ENCODE measurements around the gene WDR53. TPM values are rescaled to one million over a fixed set of nuclear protein-coding genes. Genes with fewer than 3 reads are reported as not detected.

WDR53 gene
- total and polyA plus RNA-seq, 4 donors, result 2.7 to 4.5 (median 3.5) TPM

DNA sequence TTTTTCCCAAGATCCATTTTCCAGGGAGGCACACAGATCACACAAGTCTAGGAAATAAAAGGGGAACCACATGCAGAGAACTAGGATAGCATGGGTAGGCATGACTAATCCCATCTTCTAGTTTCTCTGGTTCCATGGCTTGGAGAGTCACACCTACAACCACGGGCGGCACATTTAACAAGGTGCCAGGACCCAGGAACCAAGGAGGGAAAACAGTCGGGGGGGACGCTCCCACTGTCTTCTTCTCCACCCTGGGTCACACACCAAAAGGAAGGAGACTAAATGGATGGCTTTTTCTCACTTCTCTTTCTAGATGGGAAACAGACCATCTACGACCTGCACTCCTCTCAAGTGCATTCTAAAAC lies 48.7 kb downstream of the WDR53 start:
- H3K4me3 ChIP-seq (ENCODE audit: low read depth in 1 of 3, low read length in 3 of 3), result no peak overlapping the region
- H3K9ac ChIP-seq (ENCODE audit: low read depth in 1 of 2, low read length in 2 of 2), result no peak overlapping the region
- H3K9me3 ChIP-seq (ENCODE audit: control insufficient read depth in 4 of 4, low read length in 3 of 4), result peaks cover 15 to 43% (median 30%) of the 10 kb centered on the region in 4 donors
- WGBS, result 72% methylated on average over 5 of the region's 5 CpGs
- no peaks in the 10 kb centered on the region for H3K4me1 ChIP-seq (ENCODE audit: control insufficient read depth in 4 of 4, insufficient read depth in 4 of 4, low read length in 3 of 4)
- no peak overlapping the region for H3K27ac ChIP-seq (ENCODE audit: low read depth in 1 of 2, low read length in 2 of 2)
- no peaks in the 10 kb centered on the region for H3K36me3 ChIP-seq (ENCODE audit: control insufficient read depth in 4 of 4, insufficient read depth in 3 of 4, low read depth in 1 of 4, low read length in 3 of 4)
- peak; percentile 49 for DNase-seq (ENCODE audit: low spot score)
- H3K27me3 ChIP-seq (ENCODE audit: control insufficient read depth in 4 of 4, insufficient read depth in 4 of 4, low read length in 3 of 4), result no peaks in the 10 kb centered on the region
- TF ChIP-seq EGR1 (IDR thresholded peaks at IDR 0.05; ENCODE audit: low read depth in 2 of 2), result no peak
- TF ChIP-seq, protein P1, sequence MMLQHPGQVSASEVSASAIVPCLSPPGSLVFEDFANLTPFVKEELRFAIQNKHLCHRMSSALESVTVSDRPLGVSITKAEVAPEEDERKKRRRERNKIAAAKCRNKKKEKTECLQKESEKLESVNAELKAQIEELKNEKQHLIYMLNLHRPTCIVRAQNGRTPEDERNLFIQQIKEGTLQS (IDR thresholded peaks at IDR 0.05), result no peak

DNA sequence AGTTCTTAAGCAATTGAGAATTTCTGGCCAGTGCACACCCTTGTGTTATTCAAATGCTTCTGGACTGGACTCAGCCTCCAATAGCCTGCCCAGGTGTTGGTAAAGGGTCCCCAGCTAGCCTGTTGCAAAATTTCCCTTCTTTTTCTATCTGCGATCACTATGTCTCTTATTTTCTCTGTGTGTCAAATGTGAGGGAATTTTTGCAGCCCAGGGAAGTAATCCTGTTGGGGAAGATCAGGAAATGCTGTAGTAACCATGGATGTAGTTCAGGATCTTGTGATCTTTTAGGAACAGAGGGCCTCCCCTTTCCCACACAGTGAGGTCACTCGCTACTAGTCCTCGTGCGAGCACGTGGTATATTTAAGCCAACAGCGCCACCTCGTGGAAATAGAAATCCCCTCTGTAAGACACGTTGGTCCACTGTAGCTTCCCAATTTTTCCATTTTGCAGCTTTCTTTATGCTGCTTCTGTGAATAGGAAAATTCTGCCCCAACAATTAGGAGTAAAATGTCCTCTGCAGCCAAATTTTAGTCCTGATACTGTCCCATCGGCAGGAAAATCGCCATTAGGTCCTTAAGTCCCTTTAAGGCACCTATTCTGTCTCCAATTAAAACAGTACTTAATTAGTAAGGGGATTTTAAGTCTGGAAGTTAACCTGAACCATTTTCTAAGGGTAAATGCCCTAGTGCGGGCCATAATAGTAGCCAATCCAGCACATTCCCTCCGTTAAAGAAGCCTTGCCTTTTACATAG lies 49.2 kb downstream of the WDR53 start:
- TF ChIP-seq RAD21 (IDR thresholded peaks at IDR 0.05) (peak; percentile 72 to 76), FOXA2 (IDR thresholded peaks at IDR 0.05) (no peak), YY1 (IDR thresholded peaks at IDR 0.05) (no peak)
- TF ChIP-seq, protein P2, sequence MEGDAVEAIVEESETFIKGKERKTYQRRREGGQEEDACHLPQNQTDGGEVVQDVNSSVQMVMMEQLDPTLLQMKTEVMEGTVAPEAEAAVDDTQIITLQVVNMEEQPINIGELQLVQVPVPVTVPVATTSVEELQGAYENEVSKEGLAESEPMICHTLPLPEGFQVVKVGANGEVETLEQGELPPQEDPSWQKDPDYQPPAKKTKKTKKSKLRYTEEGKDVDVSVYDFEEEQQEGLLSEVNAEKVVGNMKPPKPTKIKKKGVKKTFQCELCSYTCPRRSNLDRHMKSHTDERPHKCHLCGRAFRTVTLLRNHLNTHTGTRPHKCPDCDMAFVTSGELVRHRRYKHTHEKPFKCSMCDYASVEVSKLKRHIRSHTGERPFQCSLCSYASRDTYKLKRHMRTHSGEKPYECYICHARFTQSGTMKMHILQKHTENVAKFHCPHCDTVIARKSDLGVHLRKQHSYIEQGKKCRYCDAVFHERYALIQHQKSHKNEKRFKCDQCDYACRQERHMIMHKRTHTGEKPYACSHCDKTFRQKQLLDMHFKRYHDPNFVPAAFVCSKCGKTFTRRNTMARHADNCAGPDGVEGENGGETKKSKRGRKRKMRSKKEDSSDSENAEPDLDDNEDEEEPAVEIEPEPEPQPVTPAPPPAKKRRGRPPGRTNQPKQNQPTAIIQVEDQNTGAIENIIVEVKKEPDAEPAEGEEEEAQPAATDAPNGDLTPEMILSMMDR (IDR thresholded peaks at IDR 0.05; ENCODE audit: low read depth, low read length, missing input control), result peak; percentile 58
- Histone ChIP-seq H3K36me3 (ENCODE audit: control insufficient read depth in 4 of 4, insufficient read depth in 3 of 4, low read depth in 1 of 4, low read length in 3 of 4) (no peaks in the 10 kb centered on the region), H3K4me3 (ENCODE audit: low read depth in 1 of 3, low read length in 3 of 3) (peak overlapping the region in 2 of 3 donors; percentile 26 to 34), H3K9ac (ENCODE audit: low read depth in 1 of 2, low read length in 2 of 2) (no peak overlapping the region), H3K9me3 (ENCODE audit: control insufficient read depth in 4 of 4, low read length in 3 of 4) (peaks cover 15 to 43% (median 30%) of the 10 kb centered on the region in 4 donors), H3K27me3 (ENCODE audit: control insufficient read depth in 4 of 4, insufficient read depth in 4 of 4, low read length in 3 of 4) (no peaks in the 10 kb centered on the region), H3K4me1 (ENCODE audit: control insufficient read depth in 4 of 4, insufficient read depth in 4 of 4, low read length in 3 of 4) (no peaks in the 10 kb centered on the region), H3K27ac (ENCODE audit: low read depth in 1 of 2, low read length in 2 of 2) (no peak overlapping the region)
- DNase-seq (ENCODE audit: low spot score), result no peak
- 39% methylated on average over 12 of the region's 12 CpGs for WGBS

DNA sequence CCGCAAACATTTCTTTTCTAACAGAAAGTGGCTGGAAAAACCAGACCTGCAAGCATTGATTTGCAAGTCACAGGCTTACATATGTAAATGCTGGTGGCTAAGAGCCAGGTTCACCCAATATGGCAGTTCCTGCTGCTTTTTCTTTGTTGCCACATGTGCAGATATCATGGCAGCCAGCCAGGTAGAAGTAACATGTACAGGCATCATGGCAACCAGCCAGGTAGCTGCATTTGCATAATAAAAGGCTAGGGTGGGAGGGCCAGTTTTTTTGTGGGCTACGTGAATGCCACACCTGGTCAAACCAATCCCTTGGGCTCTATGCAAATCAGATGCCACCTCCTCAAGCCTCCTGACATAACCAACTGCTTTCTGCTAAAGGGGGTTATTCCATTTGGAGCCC lies 50.4 kb downstream of the WDR53 start:
- no peak for TF ChIP-seq FOXA2 (IDR thresholded peaks at IDR 0.05)
- no peak for TF ChIP-seq HNF4G (IDR thresholded peaks at IDR 0.05)
- no peak for TF ChIP-seq TAF1 (conservative IDR thresholded peaks at IDR 0.05)
- TF ChIP-seq NR2F2 (IDR thresholded peaks at IDR 0.05), result no peak
- TF ChIP-seq, protein P3, sequence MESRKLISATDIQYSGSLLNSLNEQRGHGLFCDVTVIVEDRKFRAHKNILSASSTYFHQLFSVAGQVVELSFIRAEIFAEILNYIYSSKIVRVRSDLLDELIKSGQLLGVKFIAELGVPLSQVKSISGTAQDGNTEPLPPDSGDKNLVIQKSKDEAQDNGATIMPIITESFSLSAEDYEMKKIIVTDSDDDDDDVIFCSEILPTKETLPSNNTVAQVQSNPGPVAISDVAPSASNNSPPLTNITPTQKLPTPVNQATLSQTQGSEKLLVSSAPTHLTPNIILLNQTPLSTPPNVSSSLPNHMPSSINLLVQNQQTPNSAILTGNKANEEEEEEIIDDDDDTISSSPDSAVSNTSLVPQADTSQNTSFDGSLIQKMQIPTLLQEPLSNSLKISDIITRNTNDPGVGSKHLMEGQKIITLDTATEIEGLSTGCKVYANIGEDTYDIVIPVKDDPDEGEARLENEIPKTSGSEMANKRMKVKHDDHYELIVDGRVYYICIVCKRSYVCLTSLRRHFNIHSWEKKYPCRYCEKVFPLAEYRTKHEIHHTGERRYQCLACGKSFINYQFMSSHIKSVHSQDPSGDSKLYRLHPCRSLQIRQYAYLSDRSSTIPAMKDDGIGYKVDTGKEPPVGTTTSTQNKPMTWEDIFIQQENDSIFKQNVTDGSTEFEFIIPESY (IDR thresholded peaks at IDR 0.05), result no peak
- TF ChIP-seq, protein P4, sequence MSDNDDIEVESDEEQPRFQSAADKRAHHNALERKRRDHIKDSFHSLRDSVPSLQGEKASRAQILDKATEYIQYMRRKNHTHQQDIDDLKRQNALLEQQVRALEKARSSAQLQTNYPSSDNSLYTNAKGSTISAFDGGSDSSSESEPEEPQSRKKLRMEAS (IDR thresholded peaks at IDR 0.05), result no peak
- no peak for TF ChIP-seq JUND (IDR thresholded peaks at IDR 0.05)
- no peak for TF ChIP-seq EGR1 (IDR thresholded peaks at IDR 0.05; ENCODE audit: low read depth in 2 of 2)
- no peak for TF ChIP-seq SP1 (IDR thresholded peaks at IDR 0.05)
- no peak for TF ChIP-seq YY1 (IDR thresholded peaks at IDR 0.05)
- H3K4me1 ChIP-seq (ENCODE audit: control insufficient read depth in 4 of 4, insufficient read depth in 4 of 4, low read length in 3 of 4), result no peaks in the 10 kb centered on the region
- H3K9me3 ChIP-seq (ENCODE audit: control insufficient read depth in 4 of 4, low read length in 3 of 4), result peaks cover 15 to 43% (median 30%) of the 10 kb centered on the region in 4 donors

More for the DNA sequence above, 50.4 kb downstream of the WDR53 start:
- WGBS, result 83% methylated on average over 2 of the region's 2 CpGs
- no peaks in the 10 kb centered on the region for H3K36me3 ChIP-seq (ENCODE audit: control insufficient read depth in 4 of 4, insufficient read depth in 3 of 4, low read depth in 1 of 4, low read length in 3 of 4)
- H3K4me3 ChIP-seq (ENCODE audit: low read depth in 1 of 3, low read length in 3 of 3), result no peak overlapping the region
- DNase-seq (ENCODE audit: low spot score), result no peak
- H3K27me3 ChIP-seq (ENCODE audit: control insufficient read depth in 4 of 4, insufficient read depth in 4 of 4, low read length in 3 of 4), result no peaks in the 10 kb centered on the region
- no peak overlapping the region for H3K9ac ChIP-seq (ENCODE audit: low read depth in 1 of 2, low read length in 2 of 2)
- H3K27ac ChIP-seq (ENCODE audit: low read depth in 1 of 2, low read length in 2 of 2), result no peak overlapping the region

Measured in liver (tissue), 9 donors.